HG03558 (cell line): ENCODE data around the gene MSX2.

Source experiments
- ATAC-seq: cut with Tn5 transposase; IDR thresholded peaks from one replicate; pipeline ENCODE4 v1.9.1; 2021; ENCODE audit warnings: moderate number of reproducible peaks; ENCODE audit not compliant: unreplicated experiment; ENCODE audit errors: extremely low read depth

MSX2 gene

DNA sequence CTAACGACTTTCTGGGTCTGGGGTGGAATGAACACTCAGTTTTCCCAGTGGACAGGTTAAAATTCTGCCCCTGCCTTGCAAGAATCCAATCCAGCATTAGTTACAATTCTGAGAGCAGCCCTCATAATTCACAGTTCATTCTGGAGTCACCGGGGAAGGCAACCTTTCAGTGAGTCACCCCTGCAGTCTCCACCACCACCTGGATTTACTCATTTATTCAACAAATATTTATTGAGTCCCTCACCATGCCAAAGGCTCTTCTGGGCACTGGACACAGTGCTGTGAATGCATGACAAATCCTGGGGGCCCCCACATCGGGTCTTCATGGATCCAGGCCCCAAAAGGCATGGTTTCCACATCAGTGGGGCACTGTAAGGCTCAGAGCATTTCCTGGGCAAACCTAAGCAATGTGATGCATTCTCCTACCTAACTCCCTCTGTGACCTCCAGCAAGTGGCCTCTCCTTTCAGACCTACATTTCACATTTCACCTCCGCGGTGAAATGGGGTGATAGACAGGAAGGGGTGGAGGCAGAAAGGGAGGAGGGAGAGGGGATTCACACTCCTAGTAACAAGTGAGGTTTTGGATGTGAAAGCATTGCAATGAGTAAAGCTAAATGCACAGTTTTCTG lies 6.4 kb upstream of the MSX2 start:
- no peak for ATAC-seq

DNA sequence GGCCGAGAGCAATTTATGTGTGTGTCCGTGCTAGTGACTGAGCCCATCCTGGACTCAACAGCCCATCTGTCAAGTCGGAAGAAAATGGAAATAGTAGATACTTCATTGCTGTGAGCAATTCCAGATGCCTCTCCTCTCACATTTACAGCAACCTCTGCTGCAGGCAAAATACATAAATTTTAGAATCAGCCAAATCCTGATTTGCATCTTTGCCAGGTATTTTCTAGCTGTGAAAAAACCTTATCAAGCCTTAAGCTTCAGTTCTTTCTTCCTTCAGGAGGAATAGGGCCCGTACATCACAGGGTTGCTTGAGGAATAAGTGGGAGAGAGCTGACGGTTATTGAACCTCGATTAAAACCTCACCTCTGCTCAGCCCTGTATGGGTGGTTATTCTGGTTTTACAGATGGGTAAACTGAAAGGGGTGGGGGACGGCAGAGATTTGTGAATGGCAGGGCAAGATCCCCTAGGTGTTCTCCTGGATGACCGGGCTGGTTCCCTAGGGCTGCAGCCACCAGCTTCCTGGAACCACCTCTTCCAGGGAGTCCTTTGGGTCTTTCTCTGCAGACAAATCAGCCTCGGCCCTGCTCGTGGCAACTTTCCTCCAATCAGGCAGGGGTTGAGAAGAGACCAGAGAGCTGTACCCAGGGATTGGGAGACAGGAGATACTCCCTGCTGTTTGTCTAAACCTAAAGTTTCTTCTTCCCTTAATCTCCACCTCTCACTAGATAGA lies 5.3 kb upstream of the MSX2 start:
- ATAC-seq = no peak

GRCh38 chr5:174719793-174720611 lies 4.4 kb upstream of the MSX2 start:
- no peak for ATAC-seq

DNA sequence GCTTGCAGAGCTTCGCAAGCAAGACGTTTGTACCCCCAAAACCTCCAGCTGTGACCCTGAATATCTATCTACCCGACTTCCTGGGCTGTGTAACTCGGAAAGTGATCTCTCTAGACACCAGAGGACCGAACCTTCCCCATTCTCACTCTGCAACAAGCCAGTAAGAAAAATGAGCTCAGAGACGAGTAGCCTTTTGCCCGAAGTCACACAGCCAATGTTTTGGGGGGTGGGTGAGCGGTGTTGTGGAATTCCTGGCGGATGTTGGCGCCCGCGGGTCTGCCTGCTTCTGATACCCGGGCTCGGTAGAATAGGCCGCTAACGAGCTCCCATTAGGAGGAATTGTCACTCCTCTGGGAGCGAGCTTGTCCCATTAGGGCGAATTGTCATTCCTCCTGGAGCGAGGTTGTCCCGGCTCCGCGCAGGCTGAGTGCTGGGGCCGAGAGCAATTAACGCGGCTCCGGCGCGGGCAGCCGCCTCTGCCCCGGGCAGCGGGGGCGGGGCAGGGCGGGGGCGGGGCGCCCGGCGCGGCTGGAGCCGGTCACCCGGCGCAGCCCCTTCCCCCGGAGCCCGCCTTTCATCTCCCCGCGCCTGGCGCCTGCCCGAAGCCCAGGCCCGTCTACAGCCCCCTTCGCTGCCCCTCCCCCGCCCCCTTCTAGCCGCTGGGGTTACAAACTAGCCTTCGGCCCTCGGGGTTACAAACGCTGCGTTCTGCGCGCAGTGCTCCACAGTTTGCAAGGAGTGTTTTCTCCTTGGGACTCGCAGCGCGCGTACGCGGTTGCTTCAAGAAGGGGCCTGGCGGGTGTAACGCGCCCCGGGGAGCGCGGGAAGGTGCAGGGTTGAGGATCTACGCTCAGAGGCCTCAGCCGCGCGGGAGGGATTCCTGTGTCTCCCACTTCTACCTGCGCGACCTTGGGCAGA lies 3.5 kb upstream of the MSX2 start:
- no peak for ATAC-seq

DNA sequence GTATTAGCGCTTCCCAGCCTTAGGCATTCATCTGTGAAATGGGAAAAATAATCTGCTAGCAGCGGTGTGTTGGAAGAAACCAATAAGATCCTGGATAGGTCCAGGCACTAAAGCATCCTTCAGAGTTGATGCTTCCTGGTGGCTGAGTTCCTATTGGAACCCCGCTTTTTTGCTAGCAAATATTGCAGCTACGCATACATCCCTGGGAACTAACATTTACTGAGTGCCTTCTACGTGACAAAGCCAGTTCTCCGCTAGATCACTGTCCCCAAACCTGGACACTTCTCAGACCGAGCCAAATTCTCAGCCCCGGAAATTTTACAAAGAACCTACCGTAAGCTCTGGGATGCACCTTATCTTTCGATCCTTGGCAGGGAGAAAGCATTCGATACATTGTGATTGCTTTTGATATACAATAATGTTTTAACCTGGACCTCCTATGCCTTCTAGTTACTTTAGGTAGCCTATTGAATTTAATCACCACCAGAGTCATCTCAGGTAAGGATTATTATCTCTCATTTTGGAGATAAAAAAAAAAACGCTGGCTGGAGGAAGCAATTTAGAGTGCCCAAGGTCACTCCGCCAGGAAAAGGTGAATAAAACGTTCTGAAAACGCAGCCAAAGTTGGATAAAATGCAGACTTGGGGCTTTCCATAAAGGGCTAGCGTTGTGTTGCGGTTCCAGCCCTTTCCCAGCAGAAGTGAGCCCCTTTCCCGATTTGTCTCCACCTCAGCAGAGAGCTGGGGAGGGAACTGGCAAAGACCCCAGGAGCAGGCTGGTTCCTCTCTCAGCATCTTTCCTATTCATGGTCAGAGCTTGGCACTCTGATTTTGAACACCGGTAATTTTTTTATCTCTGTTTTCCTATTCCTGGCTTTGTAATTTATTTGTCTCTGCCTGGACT lies 2.6 kb upstream of the MSX2 start:
- no peak for ATAC-seq

DNA sequence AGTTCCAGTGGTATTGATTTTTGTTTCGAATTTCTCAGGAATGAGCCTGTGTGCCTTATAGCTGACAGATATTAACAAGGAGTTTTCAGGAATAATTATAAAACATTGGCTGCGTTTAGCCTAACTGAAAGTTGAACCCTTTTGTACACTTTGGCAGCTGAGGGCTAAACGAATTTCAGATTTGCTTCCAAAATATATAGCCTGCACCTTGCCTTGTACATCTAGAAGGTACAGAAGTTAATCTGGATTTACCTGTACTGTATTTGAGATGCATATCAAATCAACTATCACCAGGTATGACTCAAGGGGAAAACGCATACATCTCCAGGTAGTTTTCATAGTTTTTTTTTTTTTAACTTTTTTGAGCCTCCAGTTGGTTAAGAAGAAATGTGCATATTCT lies 1.9 kb upstream of the MSX2 start:
- ATAC-seq = no peak

- no peak for ATAC-seq
Observed at GRCh38 chr5:174723315-174723978, 935 bp upstream of the MSX2 start.

DNA sequence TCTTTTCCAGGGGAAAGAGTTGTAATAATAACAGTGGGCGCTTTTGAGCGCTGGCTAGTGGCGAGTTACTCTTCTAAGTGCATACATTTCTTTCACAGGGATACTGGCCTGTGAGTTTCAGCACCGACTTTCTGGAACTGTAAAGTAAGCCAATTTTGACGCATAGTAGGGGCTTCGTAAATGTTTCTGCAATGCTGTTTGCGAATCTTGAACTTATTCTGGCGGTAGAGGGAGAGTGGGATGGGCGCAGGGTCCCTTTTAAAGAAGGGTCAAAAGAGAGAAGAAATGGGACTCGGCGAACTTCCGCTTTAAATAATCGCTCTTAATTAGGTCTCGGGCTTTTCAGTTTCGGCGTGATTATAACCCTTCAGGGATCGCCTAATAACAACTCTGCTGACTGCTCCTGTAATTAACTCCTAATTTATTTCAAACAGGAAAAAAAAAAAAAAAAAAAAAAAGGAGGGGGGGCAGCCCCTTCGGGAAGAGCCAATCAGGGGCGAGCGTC lies 351 bp upstream of the MSX2 start:
- ATAC-seq = no peak

DNA sequence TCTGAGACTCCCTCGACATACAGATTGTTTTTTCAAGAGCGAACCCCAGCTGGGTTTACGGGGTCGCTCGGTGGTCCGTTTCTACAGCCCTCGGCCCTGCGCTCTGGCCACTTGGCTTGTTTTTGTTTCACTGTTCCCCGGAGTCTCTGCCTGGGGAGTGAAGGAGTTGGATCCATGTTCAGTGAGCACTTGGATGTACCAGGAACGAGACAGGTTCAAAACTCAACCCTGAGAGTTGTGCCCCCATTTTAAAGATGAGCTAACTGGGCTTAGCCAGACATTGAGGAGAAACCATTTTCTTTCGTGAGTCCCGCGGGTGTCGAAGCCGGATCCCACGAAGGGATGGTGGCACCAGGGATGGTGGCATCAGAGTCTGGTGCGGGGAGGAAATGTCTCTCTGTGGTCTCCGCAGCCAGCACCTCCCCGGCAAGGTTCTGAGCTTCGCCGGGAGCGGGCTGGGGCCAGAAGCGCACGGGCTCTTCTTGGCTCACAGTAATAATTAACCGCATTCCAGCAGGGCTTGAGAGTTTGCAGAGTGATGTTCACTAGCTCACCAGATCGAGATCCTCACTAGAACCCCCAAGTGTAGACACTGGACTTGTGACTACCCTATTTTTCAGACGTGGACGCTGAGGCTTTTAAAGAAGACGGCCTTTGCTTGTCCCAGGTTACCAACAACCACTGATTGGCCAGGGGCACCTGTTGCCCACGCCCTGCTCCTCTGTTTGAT lies 1.0 kb downstream of the MSX2 start:
- no peak for ATAC-seq

- ATAC-seq = no peak
Observed at GRCh38 chr5:174725991-174726601, 1.7 kb downstream of the MSX2 start.

DNA sequence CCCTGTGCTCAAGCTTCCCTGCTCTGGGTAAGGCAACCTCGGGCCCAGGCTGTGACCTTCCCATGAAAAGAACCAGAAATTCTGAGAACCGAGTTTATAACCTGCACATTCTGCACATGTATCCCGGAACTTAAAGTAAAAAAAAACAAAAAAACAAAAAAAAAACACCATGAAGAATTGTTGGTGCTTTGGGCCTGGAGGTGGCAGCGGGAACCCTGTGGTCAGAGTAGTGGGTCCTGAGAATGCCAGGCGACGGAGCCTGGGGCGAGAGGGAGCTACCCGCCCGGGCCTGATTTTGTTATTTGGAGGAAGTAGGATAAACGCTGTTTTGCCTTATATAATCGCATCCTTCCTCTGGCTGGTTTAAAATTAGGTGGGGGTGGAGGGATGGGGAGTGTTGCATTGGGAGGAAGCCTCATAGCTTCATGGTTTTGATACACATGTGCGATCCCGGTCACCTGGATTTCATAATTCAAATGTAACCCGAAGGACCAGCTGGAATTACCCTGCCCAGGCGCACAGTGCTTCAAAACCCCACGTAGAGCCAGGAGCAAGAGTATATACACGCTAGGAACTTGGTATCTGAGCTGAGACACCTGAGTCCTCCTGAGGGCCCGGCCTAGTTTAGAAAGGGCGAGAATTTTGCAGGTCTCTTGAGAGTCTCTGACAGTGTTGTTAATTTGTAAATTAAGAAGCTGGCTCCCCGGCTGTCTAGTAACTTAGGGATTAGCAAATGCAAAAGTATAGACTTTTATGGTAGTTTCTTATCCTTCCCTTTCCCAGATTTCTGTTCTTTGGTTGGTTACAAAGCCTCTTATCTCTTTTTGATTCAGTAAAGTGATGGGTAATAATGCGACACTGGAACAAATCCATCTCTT lies 2.8 kb downstream of the MSX2 start:
- ATAC-seq = no peak

DNA sequence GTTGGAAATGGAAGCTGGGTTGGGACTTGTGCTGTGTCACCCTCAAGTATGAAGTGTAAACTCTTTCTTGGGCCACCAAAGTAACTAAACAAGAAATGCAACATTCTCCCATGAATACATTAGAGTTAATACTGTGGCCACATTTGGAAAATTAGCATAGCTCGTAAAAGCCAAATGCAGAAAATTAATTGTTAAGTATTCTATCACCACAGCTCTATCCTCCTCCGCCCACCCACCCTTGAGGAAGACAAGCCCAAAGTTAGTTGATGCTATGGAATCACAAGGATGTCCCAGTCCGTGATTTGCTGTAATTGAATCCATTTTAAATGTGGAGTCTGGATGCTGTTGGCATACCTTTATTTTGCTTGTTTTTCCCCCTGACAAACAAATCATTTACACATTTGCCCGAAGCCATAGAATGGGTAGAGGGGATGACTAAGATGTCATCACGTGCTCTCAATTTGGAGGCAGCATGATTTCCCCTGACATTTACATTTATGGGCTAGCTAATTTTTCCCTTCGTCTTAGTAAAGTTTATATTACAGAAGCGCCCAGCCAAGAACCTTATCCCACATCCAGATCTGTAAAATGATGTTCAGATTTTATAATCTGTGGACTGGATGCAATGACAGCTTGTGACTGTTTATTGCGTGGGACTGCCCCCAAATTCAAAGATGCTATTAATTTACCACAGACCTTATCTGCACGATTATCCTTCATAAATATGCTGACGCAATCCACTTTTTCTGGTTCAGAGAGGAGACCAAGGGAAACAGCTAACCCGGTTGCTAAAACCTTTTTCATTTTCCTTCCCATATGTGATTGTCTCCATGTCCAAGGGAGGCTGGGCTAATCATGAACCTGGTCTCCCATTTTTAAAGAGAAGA lies 3.7 kb downstream of the MSX2 start:
- no peak for ATAC-seq

DNA sequence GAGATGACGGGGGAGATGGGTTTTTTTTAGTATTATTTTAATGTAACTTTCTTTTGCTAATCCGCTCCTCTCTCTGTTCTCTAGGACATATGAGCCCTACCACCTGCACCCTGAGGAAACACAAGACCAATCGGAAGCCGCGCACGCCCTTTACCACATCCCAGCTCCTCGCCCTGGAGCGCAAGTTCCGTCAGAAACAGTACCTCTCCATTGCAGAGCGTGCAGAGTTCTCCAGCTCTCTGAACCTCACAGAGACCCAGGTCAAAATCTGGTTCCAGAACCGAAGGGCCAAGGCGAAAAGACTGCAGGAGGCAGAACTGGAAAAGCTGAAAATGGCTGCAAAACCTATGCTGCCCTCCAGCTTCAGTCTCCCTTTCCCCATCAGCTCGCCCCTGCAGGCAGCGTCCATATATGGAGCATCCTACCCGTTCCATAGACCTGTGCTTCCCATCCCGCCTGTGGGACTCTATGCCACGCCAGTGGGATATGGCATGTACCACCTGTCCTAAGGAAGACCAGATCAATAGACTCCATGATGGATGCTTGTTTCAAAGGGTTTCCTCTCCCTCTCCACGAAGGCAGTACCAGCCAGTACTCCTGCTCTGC lies 4.8 kb downstream of the MSX2 start:
- no peak for ATAC-seq

GRCh38 chr5:174731214-174732035 lies 7.0 kb downstream of the MSX2 start:
- no peak for ATAC-seq
